ENCODE results near the gene GAL3ST2.
"Not testable (repeated sequence)": the region's sequence is repeated elsewhere in the genome, so short reads cannot be mapped to it uniquely, and the experiment has no call there.

Gene GAL3ST2

GRCh38 chr2:241820625-241821384, 44.2 kb downstream of the GAL3ST2 start:
- DNase-seq, result no peak

DNA sequence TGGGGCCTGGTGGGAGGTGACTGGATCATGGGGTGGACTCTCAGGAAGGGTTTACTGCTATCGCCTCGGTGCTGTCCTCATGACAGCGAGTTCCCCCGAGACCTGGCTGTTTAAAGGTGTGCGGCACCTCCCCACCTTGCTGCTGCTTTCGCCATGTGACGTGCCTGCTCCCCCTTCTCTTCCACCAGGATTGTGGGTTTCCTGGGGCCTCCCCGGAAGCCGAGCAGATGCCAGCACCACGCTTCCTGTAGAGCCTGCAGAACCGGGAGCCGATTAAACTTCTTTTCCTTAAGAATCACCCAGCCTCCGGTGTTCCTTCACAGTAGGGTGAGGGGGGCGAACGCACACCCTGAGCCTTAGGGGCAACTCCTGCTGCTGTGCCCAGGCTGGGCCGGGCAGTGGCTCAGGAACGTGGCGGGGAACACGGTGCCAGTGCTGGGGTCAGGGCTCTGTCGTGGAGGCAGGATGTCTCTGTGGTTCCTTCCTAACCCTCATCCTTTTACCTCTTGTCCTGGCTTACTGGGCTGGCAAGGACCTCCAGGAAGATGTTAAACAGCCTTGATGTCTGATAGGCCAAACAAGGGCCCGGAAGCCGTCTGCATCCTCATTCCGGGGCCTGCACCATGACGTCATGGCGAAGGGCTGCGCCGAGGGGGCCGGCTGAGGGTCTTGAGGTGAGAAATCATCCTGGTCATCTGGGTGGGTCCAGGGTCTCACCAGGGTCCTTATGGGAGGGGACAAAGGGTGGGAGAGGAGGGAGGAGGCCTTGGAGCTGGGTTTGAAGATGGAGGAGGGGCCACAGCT, 45.0 kb downstream of the GAL3ST2 start:
- DNase-seq, result no peak

DNA sequence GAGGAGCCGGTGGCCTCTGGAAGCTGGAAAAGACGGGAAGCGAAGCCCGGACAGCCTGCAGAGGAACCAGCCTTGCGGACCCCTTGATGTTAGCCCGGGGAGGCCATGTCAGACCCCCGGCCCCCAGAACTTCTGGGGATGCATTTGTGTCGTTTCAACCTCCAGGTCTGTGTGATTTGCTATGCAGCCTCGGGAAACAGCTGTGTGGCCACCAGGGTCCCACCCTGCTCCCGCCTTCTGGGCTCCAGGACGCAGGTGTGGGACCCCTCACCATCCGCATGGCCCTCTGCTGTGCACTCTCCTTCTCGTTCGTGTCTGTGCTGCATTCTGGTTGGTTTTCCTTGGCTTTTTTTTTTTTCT, 45.6 kb downstream of the GAL3ST2 start:
- DNase-seq, result no peak

- not testable (repeated sequence) for DNase-seq
These were observed 47.2 kb downstream of the GAL3ST2 start for GRCh38 chr2:241823531-241824437.

DNA sequence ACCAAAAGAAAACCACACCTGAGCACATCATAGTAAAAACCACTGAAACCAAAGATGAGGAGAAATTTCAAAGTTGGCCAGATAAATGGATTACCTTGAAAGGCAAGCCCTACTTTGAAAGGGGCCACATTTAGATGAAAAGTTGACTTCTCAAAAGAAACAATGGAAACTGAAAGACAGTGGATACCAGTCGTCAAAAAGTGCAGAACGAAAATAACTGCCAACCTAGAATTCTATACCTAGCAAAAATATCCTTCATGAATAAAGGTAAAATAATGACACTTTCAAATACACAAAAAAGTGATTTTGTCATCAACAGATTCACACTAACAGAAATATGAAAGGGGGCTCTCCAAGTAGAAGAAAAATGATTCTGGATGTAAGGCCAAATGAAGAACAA, 50.8 kb downstream of the GAL3ST2 start:
- no peak for DNase-seq

DNA sequence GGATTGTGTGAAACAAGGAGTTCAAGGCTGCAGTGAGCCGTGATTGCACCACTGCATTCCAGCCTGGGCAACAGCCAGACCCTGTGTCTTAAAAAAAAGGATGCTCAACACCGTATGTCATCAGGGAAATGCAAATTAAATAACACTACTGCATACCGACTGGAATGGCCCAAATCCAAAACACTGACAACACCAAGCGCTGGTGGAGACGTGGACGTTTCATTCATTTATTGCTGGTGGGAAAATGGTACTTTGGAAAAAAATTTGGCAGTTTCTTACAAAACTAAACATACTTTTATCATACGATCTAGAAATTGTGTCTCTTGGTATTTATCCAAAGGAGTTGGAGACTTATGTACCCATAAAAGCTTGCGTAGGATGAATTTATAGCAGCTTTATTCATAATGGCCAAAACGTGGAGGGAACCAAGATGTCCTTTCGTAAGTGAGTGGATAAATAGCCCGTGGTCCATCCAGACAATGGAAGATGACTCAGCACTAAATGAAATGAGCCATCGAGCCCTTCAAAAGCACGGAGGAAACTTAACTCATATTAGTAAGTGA, 56.6 kb downstream of the GAL3ST2 start:
- no peak for DNase-seq

DNA sequence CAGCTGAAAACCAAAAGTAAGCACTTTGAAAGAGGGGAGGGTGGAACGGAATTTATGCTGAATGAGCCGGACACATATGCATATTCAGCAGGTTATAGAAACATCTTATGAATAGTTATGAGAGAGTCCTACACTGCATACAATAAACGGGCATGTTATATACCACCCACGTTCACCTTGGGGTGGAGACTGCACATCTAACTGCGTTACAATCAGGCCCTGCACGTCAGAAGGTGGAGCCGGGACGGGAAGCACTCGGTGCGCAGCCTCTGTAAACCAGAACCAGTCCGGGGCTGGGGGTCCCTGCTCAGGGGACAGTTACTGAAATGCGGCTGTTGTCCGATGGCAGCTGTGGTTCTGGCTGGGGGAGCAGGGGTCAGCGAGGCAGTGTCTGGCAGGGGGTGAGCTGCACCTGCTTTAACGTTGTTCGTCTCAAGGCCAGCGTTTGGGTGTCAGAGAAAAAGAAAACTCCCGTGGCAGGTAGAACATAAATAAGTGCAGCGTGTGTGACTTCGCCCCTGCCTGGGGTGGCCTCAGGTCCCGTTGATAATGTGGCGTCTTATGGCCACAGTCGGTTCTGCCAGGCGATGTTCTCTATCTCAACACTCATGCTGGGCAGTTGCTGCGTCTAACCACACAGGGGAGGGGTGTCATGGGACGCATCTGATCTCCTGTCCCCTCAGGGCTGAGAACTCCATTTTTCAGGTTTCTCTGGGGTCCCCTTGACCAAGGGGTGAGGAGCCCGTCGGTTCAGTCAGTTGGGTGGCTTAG, 57.3 kb downstream of the GAL3ST2 start:
- DNase-seq, result not testable (repeated sequence)

DNA sequence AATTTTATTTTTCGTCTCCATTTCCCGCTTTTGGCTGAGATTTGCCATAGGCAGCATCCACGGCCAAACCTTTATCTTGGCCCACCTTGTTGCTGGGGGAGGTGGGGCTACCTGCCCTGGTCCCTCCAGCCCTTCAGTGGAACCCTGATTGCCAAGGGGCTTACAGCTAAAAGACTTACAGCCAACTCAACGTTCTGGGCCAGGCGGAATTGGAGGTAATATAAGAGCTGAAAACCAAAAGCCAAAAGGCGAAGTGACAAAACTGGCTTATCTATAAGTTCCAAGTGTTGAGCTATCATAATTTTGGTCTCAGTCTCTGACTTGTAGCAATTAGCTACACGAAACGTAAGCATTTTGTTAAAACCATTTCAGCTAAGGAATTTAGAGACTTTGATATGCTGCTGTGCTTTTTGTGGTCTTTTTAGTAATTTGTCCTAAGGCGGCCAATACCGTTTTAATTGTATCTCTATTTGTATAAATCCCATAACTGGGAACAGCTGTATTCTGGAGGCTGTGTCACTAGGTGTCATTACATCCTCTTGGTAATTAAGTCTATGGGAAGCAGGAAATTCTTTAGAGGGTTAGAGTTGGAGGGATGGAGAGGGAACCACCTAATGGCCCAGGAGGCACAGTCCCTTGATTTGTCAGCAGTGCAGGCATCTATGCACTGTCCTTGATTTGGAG, 58.0 kb downstream of the GAL3ST2 start:
- DNase-seq, result no peak

DNA sequence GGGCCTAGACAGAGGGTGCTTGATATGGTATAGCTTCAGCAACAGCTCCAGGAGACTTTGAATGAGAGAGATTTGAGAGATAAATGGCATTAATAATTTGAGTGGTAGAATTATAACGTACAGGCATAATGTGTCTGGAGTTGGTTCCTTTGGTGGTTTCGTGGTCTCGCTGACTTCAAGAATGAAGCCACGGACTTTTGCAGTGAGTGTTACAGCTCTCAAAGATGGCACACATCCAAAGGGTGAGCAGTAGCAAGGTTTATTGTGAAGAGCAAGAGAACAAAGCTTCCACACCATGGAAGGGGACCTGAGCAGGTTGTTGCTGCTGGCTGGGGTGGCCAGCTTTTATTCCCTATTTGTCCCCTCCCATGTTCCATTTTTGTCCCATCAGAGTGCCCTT, 59.0 kb downstream of the GAL3ST2 start:
- DNase-seq, result no peak

GRCh38 chr2:241836292-241836691, 59.7 kb downstream of the GAL3ST2 start:
- no peak for DNase-seq

DNA sequence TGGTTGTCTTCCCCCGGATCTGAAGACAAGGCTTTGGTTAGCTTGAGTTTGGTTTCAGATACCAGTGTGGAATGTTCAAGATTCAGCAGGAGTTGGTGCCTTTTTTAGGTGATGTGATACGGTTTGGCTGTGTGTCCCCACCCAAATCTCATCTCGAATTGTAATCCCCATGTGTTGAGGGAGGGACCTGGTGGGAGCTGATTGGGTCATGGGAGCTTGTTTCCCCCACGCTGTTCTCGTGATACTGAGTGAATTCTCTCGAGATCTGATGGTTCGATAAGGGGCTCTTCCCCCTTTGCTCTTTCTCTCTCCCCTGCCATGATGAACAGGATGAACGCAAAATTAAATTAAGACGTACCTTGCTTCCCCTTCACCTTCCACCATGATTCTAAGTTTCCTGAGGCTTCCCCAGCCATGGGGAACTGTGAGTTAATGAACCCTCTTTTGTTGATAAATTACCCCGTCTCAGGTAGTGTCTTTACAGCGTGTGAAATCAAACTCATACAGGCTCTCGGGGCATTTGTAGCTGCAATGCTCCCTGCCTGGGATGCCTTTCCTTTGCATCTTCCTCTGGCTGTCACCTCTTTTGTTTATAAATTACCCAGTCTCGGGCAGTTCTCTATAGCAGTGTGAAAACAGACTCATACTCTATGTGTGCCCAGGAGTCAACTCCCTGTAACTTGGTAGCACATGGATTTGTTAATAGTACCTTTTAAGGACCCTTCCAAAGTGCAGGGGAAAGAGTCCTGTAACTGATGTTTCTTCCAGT, 60.8 kb downstream of the GAL3ST2 start:
- DNase-seq, result no peak

- no peak for DNase-seq
These were observed 64.8 kb downstream of the GAL3ST2 start for GRCh38 chr2:241841181-241842066.

- no peak for DNase-seq
These were observed 65.4 kb downstream of the GAL3ST2 start for GRCh38 chr2:241842067-241842415.

- no peak for DNase-seq
These were observed 66.1 kb downstream of the GAL3ST2 start for GRCh38 chr2:241842620-241843211.

- DNase-seq, result no peak
These were observed 66.9 kb downstream of the GAL3ST2 start for GRCh38 chr2:241843321-241844065.

- peak; percentile 65 for DNase-seq
These were observed 67.6 kb downstream of the GAL3ST2 start for GRCh38 chr2:241844066-241844728.

- no peak for DNase-seq
These were observed 68.4 kb downstream of the GAL3ST2 start for GRCh38 chr2:241844831-241845578.
